HG03159 (cell line): ENCODE results near the gene KIF21A.
"Not testable (repeated sequence)": the region's sequence is repeated elsewhere in the genome, so short reads cannot be mapped to it uniquely, and the experiment has no call there.

ENCODE experiments used
- ATAC-seq: cut with Tn5 transposase; IDR thresholded peaks from one replicate; pipeline ENCODE4 v1.9.1; 2021; ENCODE audit warnings: mild to moderate bottlenecking, moderate library complexity; ENCODE audit not compliant: unreplicated experiment

KIF21A gene

DNA sequence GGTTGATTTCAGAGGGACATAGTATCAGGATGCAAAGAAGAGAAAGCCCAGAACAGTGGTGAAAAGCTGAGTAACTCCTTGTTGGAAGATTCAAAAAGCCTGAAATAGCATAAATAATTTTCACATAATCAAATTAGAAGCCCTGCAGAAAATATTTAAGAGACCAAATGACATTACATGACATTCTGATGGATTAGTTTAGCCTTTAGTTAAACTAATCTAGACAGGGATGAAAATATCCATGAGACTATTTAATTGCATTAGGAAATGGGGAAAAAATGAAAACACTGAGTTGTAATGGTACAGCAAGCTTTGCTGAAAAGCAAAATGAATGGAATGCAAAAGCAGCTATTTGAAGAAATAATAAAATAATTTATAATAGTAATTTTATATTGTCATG, 91.8 kb downstream of the KIF21A start:
- no peak for ATAC-seq

DNA sequence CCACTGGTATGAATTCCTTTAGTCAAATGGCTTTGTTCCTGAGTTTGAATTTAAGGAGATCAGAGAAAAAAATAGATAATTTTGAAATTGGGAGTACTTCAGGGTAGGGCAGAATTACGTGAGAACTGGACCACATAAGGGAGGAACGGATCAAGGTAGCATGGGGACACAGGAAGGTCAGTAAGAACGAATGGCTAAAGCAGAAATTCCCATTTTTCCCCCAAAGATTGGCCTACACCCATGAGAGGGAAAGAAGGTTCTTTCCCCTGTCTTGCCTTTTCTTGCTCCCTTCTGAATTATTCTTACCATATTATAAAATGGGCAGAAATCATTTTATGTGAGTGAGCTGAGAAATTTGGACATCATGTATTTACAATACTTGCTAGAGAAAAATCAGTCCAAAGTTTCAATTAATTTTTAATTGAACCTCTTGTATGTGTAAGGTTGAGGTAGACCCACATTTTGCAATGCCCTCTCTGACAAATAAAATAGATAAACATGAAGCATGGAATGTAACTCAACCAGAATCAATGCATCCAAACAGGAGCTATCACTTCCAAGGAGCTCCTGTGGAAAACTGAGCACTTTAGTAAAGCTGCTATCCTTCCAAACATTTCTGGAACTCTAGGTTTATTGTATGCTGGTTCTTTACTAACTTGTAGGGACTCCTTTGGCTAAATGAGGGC, 93.8 kb downstream of the KIF21A start:
- no peak for ATAC-seq

DNA sequence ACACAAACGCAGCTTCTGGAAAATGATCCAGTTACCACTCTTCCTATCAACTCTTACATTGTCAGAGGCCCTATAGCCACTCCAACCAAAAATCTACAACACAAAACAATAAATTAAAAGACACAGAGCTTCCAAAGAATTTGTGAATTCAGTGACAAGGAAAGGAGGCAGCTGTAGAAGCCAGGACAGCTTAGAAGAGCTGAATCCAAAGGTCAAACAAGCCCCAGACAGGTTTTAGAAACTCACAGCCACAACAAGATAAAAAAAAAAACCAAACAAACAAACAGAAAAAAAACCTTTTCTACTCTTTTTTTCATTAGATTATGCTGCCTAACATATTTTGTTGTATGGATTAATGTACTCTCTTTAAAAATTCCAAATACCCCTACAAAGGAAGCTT, 94.4 kb downstream of the KIF21A start:
- no peak for ATAC-seq

DNA sequence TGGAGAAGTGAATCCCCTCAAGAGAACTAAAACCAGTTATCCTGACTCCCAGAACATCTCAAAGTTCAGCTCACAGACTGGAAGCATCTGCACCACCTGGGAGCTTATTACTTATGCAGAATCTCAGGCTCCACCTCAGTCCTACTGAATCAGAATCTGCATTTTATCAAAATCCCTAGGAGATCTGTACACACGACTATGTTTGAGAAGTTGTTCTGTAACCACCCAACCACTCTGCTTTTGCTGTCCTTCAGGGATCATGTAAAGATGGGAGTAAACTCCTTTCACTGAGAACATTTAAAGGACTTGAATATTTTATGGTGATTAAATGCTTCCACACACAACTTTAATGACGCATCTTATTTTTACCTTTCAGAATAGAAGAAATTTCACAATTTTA, 98.0 kb downstream of the KIF21A start:
- no peak for ATAC-seq

DNA sequence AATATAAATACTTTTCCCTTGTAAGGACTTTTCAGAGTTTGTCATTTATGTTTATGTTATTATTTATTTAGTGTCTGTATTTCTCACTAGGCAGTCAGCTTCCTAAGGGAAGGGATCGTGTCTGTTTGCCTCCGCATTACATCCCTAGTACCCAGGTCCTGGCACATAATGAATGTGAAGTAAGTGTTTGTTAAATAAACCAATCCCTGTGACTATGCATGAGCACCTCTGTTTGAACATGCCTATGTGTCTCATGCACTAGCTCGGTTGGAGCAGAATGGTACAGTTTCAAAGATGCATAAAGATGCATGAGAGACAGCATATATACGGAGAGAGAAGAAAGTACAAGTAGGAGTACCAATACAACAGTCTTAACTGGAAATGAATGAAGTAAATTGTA, 99.3 kb downstream of the KIF21A start:
- ATAC-seq, result no peak

DNA sequence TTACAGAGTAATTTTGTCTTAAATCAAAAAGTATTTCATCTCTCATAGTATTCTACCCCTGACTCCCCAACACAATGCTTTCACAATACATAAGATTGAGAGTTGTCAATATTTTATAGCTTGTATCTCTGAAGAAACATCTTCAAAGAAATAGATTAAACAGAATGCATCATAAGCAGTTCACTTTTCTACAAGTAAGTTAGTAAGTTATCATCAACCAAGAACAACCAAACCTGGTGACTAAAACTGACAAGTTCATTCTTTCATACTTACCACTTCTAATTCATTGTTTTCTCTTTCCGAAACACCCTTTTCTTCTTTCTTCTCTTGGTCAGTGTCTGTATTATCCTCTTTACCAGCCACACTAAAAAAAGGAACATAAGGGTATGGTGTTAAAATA, 101.2 kb downstream of the KIF21A start:
- ATAC-seq, result no peak

DNA sequence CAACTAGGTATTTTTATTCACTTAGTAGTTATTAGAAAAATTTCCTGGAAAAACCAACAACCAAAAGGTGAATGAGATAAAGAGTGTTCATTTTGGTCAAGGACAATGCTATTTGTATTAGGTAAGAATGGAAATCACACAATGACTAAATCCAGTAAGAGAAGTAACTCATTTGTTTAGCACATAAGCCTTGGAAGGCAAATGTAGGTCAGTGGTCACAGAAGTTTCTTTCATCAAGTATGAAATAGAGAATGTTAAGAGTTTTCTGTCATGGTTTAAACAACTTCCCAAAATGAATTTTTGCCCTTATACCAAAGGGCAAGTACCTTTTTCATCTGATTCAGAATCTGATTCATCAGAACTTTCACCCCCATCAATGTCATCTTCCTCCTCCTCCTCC, 101.7 kb downstream of the KIF21A start:
- ATAC-seq, result peak; percentile 49

DNA sequence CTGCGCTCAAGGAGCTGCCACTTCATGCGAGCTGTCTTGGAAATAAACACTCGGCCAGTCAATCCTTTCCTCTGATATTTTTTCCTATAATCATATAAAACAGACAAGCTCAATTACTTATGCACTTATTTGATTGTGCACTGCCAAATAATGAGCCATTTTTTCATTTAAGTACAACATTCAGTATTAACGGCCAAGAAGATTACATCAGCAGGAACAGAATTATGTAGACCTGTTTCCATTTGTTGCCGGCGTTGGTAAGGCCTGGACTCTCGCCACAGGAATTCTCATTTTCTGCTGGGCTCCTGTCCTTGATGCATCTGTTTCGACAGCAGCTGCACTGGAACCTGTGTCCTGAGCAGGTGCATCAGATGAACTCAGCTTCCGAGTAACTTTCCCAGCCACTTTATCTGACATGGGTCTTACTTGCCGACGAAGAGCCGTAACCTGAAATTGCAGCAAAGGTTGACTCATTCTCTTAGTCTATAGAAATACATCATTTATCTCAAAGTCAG, 110.2 kb downstream of the KIF21A start:
- ATAC-seq, result no peak

DNA sequence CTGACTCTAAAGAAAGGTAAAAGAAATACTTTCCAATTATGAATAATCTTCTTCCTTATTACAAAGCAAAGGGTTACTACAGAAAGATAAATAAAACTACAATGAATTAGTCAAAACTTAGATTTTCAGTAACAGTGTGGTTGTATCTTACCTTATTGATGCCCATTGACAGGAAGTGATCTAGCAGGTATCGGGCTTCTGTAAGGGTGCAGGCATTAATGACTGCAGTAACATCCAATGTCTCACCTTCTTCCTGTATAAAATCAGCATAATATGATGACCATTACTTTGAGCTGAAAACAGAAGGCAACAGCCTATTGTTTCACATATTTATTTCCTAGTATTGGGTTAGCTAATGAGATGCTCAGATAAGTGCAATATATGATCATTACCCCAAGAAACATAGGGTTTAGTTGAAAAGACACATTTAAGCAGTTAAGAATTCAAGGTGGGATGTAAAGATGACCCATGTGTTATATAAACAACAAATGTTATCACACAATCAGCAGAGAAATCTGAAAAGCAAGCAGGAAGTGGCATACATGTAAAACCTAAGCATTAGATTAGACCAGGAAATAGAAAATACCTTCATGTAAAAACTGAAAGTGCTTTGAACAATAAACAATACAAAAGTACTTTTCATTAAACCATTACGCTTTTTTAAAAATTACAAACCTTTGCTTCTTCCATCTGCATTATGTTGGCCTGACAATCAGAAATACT, 111.2 kb downstream of the KIF21A start:
- ATAC-seq, result no peak

DNA sequence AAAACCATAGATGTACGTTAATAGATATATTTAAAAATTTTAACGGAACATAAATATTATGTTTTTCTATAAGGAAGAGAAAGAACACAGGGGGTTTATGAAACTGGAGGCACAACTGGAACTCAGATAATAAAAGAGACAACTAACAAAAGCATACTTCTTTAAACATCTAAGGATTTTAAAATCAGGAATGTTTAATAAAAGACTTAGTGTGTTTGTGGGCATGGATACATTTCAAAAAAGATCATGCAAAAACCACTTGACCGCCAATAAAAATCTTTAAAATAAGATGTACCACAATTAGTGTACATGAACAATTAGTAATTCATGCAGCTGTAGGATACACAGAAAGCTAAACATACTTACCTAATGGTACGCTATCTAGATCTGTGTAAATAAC, 113.0 kb downstream of the KIF21A start:
- no peak for ATAC-seq

DNA sequence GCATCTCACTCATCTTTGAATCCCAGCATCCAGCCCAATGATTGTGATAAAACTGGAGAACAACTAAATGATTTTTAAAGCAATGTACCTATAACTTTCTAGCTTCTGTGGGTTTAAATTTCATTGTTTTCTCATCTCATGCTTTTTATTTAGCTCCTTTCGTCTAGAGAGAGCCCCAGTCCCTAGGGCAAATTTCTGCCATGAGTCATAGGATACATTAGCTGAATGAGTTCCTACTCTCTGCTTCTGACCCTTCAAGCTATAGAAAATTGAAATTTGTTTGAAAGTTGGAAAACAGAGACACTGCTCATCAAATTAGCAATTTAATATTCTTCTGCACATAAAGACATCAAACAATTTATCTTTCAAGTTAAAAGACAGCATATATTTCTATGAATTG, 113.9 kb downstream of the KIF21A start:
- ATAC-seq, result no peak

DNA sequence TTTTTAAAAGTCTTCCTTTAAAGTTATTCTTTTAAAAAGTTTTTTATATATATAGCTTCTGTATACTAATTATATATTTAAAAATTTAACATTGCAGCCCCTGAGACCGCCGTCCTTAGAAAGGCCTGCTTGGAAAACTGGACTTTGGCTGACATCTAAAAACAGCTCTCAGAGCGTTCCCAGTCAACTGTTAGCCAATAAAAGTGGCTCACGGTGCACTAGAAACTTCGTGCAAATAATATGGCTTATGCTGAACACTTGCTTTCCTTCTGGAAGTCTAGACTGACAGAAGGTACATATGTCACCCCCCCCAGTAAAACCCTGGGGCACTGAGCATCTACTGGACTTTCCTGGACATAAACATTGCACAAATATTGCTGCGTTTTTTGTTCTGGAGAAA, 115.0 kb downstream of the KIF21A start:
- no peak for ATAC-seq

DNA sequence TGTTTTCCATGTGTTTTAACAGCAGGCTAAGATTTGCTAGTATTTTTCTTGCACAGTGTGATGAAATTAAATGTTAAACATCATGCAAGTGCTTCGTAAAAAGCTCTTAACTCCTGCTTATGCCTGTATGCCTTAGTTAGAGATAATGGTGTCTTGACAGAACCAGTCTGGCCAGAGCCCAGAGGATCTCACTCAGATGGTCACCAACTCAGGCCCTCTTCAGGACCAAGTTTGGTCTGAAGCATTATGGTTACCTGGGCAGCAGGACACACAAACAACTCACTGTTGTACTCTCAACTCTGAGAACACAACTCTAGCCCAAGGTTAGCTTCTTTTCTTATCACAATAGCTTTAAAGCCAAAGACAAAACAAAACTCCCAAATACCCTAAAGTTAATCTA, 115.4 kb downstream of the KIF21A start:
- ATAC-seq, result no peak

DNA sequence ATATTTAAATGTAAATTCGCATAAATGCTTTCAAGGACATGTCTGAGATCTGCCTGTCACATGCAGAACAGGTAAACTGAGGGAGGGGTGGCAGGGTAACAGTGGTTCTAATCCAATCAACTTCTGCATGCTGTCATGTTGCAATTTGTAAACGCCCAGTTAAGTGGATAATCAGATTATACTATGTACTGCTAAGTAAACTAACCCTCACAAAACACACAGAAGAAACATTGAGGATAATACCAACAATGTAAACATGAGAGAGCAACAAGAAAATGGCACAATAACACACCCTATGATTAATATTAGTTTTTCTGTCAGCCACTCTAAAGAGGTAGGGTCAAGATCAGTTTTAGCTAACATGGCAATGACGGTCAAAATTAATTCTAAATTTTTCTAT, 123.7 kb downstream of the KIF21A start:
- ATAC-seq, result no peak

DNA sequence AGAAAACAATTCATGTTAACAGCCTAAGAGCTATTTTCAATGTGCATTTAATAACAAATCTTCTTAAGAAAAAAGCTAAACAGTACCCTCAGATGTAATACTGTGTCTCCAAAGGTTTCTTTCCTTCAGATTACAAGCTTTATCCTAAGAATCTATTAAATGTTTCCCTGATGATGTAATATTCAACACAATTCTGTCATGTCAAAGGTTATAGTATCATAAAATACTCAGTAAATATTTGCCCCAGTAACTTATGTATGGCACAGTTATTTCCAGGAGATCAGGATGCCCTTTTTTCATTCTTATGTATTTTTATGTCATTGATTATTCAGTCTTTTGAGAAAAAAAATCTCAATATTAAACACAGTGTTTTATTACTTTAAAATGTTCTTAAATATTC, 128.4 kb downstream of the KIF21A start:
- ATAC-seq, result no peak

DNA sequence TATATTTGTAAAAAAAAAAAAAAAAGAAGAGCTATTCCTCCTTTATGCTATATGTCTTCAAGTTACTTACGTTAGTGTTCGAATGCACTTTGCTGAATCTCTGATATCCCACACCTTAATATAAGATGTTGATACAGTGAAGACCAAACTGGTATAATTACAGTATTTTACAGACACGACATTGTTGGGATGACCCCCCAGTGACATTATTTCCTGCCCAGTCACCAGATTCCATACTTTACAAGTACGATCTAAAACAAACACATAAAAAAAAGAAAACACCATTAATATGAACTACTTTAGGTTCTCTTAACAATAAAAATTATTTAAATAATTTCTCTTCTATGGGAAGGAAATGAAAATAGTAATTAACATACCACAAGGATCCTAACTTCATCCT, 133.4 kb downstream of the KIF21A start:
- ATAC-seq, result no peak

DNA sequence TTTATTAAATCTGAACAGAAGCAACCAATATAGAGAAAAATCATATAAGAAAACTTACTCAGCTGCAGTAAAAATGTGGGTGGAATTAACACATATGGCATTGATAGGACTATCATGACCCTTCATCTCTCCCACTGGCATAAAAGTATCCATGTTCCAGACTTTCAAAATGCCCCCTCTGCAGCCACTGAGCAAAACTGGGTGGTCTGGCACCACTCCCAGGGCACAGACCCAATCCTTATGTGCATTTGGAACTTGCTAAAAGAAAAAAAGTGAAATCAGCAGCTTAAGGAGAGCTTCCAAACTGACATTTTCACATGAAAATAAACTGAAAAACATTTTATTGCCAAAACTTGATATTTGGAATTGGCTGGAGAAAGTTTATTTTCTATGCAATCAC, 141.5 kb downstream of the KIF21A start:
- no peak for ATAC-seq

DNA sequence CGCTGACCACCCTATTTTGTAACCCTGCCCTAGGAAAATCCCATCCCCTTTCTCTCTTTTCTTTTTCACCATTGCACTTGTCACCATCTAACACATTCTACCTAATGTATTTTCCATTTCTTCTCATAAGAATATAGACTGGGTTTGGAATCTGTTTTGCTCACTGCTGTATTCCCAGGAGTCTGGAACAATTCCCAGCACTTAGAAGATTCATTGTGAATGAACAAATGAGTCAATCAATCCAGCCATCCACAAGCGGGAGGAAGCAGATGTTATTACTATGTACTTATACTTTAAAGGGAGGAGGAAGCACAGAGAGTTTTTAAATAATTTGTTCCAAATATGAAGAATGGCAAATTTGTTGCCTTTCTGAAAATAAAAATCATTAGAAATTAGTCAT, 142.1 kb downstream of the KIF21A start:
- ATAC-seq, result no peak

DNA sequence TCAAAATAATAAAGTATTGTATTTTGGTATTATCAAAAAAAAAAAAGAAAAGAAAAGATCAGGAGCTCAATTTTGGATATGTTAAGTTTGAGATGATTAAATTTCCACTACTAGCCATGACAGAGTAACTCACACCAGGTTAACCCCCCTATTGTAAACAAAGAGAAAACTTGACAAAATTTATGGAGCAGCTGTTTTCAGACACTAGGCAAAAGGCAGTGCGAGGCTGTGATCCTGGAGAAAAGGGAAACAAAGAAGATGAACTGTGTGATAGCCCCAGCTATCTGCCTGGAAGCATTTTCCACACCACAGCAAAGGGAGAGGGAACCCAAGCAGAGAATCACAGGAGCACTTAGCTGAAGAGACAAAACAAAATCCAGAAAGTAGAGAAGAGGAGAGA, 145.0 kb downstream of the KIF21A start:
- no peak for ATAC-seq

DNA sequence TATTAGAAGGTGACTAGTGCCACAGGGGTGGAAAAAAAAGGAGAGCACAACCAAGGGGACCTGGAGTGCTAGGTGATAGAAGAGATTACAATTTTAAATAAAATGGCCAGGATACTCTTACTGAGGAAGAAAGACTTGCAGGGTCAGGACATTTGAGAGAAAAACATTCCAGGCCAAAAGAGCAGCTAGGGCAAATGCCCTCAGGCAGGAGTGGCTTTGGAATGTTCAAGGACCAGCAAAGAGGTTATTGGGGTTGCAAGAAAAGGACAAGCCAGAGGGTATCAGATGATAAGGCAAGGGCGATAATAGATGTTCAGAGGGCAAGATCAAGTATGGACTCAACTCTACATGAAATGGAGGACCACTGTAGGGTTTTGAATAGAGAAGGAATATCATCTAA, 146.4 kb downstream of the KIF21A start:
- no peak for ATAC-seq

DNA sequence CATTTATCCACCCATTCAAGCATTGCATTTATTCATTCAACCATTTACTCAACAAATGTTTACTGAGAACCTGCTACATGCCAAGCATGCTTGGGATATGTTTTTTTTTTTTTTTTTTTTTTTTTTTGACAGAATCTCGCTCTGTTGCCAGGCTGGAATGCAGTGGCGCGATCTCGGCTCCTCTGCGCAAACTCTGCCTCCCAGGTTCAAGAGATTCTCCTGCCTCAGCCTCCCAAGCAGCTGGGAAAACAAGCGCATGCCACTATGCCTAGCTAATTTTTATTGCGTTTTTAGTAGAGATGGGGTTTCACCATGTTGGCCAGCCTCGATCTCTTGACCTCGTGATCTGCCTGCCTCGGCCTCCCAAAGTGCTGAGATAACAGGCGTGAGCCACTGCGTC, 147.3 kb downstream of the KIF21A start:
- not testable (repeated sequence) for ATAC-seq

DNA sequence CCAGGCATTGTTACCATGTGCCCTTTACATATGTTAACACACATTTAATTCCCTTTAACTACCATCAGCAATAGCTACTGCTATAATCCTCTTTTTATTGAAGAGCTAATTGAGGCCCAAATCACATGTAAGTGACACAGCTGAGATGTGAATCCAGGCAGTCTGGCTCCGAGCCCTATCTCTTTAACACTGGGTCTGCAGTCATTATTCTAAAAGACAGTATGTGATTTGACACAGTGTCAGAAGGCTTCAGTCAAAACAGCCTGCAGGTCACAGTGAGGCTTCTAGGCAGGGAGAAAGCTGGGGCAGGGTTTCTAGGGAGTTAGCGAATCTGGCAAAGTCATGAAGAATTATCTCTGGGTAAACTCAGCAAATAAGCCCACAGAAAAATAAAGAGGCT, 148.2 kb downstream of the KIF21A start:
- ATAC-seq, result no peak
